ENCODE results near the gene AXDND1.

The AXDND1 gene

GRCh38 chr1:179550746-179551682 lies 185.2 kb downstream of the AXDND1 start:
- no peak for TF ChIP-seq CTCF (IDR thresholded peaks at IDR 0.05)

GRCh38 chr1:179554427-179554826 lies 188.7 kb downstream of the AXDND1 start:
- TF ChIP-seq CTCF (IDR thresholded peaks at IDR 0.05), result no peak

GRCh38 chr1:179558078-179558477 lies 192.3 kb downstream of the AXDND1 start:
- TF ChIP-seq CTCF (IDR thresholded peaks at IDR 0.05), result no peak

- TF ChIP-seq CTCF (IDR thresholded peaks at IDR 0.05), result no peak
Measured at GRCh38 chr1:179575497-179576314, 209.9 kb downstream of the AXDND1 start, which contains the start of gene NPHS2. Gene NPHS2 (minus strand): TSS chr1:179575948. CDS start chr1:179575864, 84 bp downstream.

GRCh38 chr1:179576509-179576908 lies 210.7 kb downstream of the AXDND1 start:
- TF ChIP-seq CTCF (IDR thresholded peaks at IDR 0.05), result no peak

GRCh38 chr1:179583771-179584320 lies 218.1 kb downstream of the AXDND1 start:
- no peak for TF ChIP-seq CTCF (IDR thresholded peaks at IDR 0.05)

GRCh38 chr1:179586107-179586823 lies 220.5 kb downstream of the AXDND1 start:
- peak; percentile 86 for TF ChIP-seq CTCF (IDR thresholded peaks at IDR 0.05)

Data from LNCAP (cell line).